Skin of body (tissue), 2 donors: ENCODE data around the gene MEI4. TPM values are rescaled to one million over a fixed set of nuclear protein-coding genes. Genes with fewer than 3 reads are reported as not detected.
"Not testable (repeated sequence)": the region's sequence is repeated elsewhere in the genome, so short reads cannot be mapped to it uniquely, and the experiment has no call there.

Experiments used
- DNase-seq: peaks from one replicate; lab custom pipeline; 2025; lab: John Stamatoyannopoulos, UW
- total RNA-seq: library from RNA; depleted of rRNA; stranded (reverse); fragments of >200 nt; gene quantifications from one replicate; pipeline ENCODE4 v1.2.3, GENCODE V29; 2014

MEI4 gene, protein sequence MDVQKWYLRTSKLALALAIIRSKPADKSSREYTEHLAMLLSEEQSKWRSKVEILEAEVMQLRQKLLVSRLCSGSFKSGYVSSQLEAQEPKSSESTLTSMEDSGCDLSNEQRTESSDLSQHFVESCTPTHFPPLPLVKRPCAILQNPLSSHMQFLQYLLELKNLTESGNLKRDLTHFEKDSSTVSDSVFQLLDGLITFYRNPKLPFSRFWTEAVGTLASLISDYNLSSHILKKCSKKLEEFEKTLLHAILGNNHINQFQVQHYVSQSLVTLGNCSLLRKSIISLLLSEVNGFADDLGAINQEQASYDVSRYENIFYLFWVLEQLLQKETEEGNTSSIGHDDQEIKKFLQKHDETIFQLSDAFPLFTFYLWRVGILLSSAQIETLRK
- total RNA-seq, result 0.10 TPM

DNA sequence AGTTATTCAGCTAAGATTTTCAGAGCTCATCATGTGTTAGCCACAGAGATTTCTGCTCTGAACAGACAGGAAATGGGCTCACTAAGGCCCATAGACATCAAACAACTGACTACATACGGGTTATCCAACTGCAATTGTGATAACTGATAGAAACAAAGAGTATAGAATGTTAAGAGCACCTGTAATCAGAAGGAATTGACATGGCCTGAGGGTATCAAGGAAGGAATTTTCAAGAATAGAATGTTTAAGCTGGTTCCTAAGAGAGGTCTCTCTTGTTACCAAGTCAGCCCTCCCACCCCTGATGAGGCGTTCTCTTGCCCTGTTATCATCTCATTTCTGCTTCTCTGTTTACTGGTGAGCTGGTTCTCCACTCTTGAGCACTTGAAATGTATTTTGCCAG lies at the start of gene MEI4:
Gene MEI4 (plus strand): TSS at position 301 of the 400 bp plus-strand sequence. CDS start 37,633 bp downstream, outside the sequence.
- DNase-seq, result no peak

- DNase-seq, result no peak
Observed at GRCh38 chr6:77604476-77604875, 48.4 kb upstream of the MEI4 start.

DNA sequence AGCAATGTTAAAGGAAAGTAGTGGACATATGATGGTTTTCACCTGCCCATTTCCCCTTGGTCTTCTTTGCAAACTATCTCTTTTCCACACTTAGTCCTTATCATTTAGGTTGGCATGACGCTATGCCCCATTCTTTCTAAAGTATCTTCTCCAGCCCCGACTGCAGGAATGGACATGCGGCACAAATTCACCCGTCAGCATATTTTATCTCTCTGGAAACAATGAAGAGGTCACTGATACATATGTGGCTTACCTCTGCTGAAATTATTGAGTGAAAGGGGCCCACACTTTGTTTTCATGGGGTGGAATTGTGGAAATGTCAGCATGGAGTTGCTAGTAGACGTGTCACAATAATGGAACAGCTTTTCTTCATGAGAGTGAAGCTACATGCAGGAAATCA lies 45.8 kb upstream of the MEI4 start:
- no peak for DNase-seq

DNA sequence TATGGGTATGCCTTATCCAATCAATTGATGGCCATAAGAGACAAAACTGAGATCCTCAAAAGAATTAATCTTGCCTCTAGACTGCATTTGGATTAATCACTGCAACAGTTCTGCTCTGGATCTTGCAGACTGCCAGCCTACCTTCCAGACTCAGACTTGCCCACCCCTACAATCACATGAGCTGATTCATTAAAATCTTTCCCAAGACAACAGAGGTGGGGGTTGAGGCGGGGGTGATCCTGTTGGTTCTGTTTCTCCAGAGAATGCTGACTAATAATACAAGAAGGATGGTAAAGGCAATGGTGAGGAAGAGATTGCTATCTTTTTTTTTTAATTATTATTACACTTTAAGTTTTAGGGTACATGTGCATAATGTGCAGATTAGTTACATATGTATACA lies 43.7 kb upstream of the MEI4 start:
- no peak for DNase-seq

DNA sequence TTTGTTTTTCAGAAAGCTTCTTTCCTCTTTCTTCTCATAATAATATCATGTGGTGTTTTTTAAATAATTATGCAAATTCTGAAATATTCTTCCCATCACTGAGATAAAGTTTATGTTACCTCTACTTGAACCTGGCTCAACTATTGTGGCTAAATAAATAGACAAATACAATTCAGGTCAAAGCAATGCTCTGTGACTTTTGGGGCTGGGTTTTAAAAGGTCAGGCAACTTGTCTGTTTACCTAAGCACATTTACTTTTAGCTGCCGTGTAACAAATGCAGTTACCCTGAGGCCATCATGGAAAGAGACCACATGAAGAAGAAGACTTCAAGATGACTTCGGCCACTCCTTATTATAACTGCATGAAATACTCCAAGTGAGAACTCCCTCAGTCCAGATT lies 33.7 kb upstream of the MEI4 start:
- DNase-seq, result no peak

DNA sequence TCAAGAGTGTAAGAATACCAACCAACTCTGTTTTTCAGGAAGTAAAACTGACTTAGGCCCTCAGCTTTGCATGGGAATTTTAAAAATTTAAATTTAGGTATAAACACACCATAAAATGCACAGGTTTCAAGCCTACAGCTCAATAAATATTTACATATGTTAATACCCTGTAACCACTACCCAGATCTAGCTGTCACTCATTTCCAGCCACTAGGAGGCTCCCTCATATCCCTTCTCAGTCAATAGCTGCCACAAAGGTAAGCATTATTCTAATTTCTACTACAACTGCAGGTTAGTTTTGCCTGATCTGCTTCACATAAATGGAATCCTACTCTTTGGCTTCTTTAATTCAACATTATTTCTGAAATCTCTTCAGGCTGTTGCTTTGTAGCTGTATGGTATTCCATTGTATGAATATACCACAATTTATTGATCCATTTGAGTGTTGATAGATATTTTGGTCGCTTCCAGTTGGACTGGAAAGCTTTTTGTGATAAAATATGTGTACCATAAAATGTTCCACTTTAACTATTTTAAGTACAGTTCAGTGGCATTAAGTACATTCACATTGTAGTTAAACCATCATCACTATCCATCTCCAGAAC lies 32.5 kb upstream of the MEI4 start:
- DNase-seq, result no peak

- DNase-seq, result no peak
Observed at GRCh38 chr6:77624515-77624914, 28.3 kb upstream of the MEI4 start.

GRCh38 chr6:77626426-77626825 lies 26.4 kb upstream of the MEI4 start:
- DNase-seq, result no peak

DNA sequence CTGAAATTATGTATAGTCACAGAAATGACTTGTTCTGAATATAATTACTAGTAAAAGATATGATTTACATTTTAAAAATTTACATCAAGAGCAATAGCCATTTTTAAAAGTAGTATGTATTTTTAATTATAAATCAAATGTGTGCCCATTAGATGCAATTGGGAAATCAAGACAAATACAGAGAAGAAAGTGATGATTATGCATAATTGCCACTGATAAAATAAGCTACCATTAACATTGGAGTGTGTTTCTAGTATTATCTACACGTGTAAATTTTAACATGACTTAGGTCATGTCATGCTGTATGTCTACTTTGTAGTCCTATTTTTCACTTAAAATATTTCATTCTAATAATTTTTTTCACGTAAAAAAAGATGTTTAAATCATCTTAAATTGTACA lies 22.8 kb upstream of the MEI4 start:
- DNase-seq, result no peak

DNA sequence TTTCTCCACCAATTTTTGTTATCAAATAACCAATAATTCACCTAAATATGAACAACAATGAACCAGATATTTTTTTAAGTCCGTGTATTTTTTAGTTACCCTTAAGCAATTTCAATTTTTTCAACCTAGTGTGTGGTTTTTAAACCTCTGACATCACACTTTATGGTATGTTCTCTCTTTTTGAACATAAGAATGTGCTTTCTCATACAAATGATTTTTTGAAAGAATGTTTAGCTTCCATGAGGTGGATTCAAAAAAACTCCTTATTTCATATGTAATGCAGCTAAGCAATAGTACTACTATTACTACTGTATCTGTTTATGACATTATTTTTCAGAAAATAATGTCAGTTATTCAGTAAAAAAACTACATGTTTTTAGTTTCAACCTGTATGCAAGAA lies 19.4 kb upstream of the MEI4 start:
- no peak for DNase-seq

GRCh38 chr6:77633993-77634715 lies 18.7 kb upstream of the MEI4 start:
- DNase-seq, result no peak

- DNase-seq, result no peak
Observed at GRCh38 chr6:77638129-77638830, 14.6 kb upstream of the MEI4 start.

DNA sequence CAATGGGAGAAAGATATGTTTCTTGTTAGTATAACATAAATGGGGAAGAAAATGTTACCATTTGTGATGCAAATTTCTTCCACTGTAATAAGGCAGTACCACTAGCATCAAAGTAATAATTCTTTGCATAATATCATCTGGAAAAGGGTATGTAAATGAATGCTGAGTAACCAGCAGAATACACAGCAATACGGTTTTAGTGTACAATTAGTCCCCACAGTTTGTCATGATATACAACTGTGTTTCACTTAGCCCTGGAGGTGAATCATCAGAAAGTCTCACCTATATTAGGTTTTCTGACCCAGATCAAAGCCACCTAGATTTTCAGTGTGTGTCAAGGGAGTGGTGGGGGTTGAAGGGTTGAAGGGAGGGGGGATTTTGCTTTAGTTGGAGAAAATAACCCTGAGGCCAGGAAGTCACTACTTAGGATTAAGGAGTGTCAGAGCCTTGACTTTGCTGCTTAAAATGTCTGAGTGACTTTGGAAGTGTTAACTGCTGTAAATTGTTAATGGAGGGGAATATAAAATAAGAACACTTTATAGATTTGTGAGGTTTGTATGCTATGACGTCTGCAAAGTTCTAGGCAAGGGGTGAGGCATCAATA lies 8.6 kb upstream of the MEI4 start:
- DNase-seq, result no peak

GRCh38 chr6:77650098-77650663 lies 2.7 kb upstream of the MEI4 start:
- peak; percentile 5 for DNase-seq

GRCh38 chr6:77653816-77654215 lies 977 bp downstream of the MEI4 start:
- no peak for DNase-seq

DNA sequence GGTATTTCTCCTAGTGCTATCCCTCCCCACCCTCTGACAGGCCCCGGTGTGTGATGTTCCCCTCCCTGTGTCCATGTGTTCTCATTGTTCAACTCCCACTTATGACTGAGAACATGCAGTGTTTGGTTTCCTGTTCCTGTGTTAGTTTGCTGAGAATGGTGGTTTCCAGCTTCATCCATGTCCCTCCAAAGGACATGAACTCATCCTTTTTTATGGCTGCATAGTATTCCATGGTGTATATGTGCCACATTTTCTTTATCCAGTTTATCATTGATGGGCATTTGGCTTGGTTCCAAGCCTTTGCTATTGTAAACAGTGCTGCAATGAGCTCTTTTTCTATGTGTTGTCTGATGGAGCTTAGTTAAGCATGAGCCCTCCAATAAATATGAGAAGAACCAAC lies 2.2 kb downstream of the MEI4 start:
- not testable (repeated sequence) for DNase-seq

DNA sequence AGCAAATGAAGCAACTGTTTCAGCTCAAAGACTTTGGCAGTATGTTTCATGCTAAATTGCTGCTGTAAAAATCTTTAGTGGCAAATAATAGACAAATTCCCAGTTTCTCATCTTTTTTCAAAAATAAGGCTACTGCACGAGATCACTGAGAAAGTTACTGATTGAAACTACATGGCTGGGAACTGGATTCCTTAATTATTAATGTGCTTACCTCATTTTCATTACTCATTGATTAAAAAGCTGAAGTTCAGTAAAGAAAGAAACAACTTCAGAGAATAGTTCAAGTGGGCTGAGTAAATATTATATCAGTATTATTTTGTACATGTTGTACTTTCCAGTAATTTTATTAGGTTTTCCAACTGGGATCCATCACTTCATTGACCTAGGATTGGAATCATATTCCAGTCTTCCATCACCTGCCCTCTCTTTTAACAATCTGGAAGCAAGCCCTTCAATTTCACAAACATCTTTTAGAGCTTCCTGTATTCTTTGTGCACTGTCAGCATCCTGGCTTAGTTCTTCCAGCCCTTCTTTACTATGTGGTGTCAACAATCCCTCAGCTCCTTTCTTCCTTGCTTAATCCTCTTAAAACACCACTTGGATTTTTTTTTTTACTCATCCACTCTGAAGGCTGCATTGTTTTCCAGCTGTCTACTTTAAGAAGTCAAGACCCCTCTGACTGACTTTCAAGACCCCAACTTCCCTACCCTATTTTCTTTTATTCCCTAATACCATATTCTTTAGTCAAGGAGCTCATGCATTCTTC lies 4.3 kb downstream of the MEI4 start:
- DNase-seq, result no peak

GRCh38 chr6:77666340-77666739 lies 13.5 kb downstream of the MEI4 start:
- no peak for DNase-seq

DNA sequence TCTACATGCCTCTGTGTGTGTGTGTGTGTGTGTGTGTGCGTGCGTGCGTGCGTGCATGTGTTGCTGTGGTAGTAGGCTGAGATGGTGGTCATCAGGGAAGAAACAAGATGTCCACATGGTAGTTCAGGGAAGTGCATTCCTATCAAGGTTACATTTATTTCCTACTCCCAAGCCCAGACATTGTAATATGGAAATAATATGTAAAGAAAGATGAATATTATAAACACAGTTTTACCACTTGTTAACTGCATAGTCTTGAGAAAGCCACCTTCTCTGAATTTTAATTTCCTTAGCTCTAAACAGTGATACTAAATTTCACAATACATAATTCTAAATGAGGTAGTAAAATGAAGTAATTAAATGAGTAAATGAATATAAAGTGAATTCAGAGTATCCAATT lies 14.0 kb downstream of the MEI4 start:
- DNase-seq, result no peak

DNA sequence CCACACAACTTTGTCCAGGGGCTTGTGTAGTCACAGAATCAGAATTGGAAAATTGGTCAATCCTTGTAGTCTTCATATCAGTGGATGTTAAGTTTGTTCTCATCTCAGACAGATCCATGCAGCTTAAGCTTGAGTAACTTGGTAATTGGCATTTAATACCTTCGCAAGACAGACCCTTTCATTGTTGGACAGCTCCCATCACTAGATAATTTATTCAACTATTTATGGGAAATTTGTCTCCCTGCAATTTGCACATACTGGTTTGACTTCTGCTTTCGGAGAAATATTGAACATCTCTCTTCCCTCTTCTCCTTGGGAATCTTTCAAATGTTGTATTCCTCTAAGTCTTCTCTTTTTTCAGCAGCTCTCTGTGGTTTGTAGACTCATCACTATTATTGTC lies 17.1 kb downstream of the MEI4 start:
- no peak for DNase-seq
